Skeletal muscle tissue (tissue), 4 donors: ENCODE measurements around the gene ZBTB8B. TPM values are rescaled to one million over a fixed set of nuclear protein-coding genes. Genes with fewer than 3 reads are reported as not detected.
A peak's percentile ranks its signal among the peaks of the same experiment; 100 is the strongest.
"Not testable (repeated sequence)": the region's sequence is repeated elsewhere in the genome, so short reads cannot be mapped to it uniquely, and the experiment has no call there.

Experiments used
- H3K27ac ChIP-seq: one replicate; pipeline ENCODE4 v1.7.0; 2013; ENCODE audit warnings: mild to moderate bottlenecking, low read depth, low read length, inconsistent platforms
- H3K27me3 ChIP-seq, 3 donors: one replicate each; pipeline ENCODE4 v1.7.0; 2013; ENCODE audit warnings: low read length in 3 of 3; ENCODE audit not compliant: control insufficient read depth in 3 of 3, insufficient read depth in 3 of 3
- H3K36me3 ChIP-seq, 3 donors: one replicate each; pipeline ENCODE4 v1.7.0; 2013; ENCODE audit warnings: low read length in 3 of 3; ENCODE audit not compliant: control insufficient read depth in 3 of 3, insufficient read depth in 3 of 3
- H3K4me1 ChIP-seq, 3 donors: one replicate each; pipeline ENCODE4 v1.7.0; 2013; ENCODE audit warnings: low read length in 3 of 3, mild to moderate bottlenecking in 3 of 3; ENCODE audit not compliant: control insufficient read depth in 3 of 3, insufficient read depth in 3 of 3
- H3K4me3 ChIP-seq, 3 donors: one replicate each; pipeline ENCODE4 v1.7.0; 2013; ENCODE audit warnings: low read length in 3 of 3
- H3K9ac ChIP-seq, 3 donors: one replicate each; pipeline ENCODE4 v1.7.0; 2013; ENCODE audit warnings: low read length in 3 of 3, mild to moderate bottlenecking in 3 of 3, moderate library complexity in 2 of 3, low read depth in 1 of 3
- H3K9me3 ChIP-seq, 3 donors: one replicate each; pipeline ENCODE4 v1.7.0; 2013; ENCODE audit warnings: low read length in 3 of 3; ENCODE audit not compliant: control insufficient read depth in 3 of 3
- total RNA-seq: library from RNA; depleted of rRNA; stranded (reverse); fragments of >200 nt; gene quantifications from one replicate; pipeline ENCODE4 v1.2.3, GENCODE V29; 2014
- donor health status: Osteomylitis.

ZBTB8B gene
- total RNA-seq = under 0.01 TPM

GRCh38 chr1:32464716-32465577 is at the start of gene ZBTB8B:
TSS of gene ZBTB8B (plus strand) at chr1:32465072. CDS start at chr1:32470625, 5,553 bp downstream.
- Histone ChIP-seq H3K36me3 (no peaks in the 10 kb centered on the region), H3K27me3 (peaks cover 26 to 39% (median 32%) of the 10 kb centered on the region in 3 donors), H3K4me1 (peaks cover 15 to 17% (median 16%) of the 10 kb centered on the region in 3 donors), H3K4me3 (peak within 1 kb of the TSS; percentile 68 to 79 (median 76)), H3K9me3 (no peaks in the 10 kb centered on the region), H3K9ac (peak within 1 kb of the TSS; percentile 48 to 68 (median 57)), H3K27ac (no peak within 1 kb of the TSS)

GRCh38 chr1:32421775-32422174 is 43.1 kb upstream of the ZBTB8B start:
- Histone ChIP-seq H3K4me1 (peaks cover 5 to 6% (median 6%) of the 10 kb centered on the region in 3 donors), H3K36me3 (no peaks in the 10 kb centered on the region), H3K4me3 (no peak overlapping the region), H3K9me3 (no peaks in the 10 kb centered on the region), H3K27ac (no peak overlapping the region), H3K27me3 (peaks cover 4 to 15% (median 11%) of the 10 kb centered on the region in 3 donors), H3K9ac (no peak overlapping the region)

GRCh38 chr1:32426489-32427255 is 38.2 kb upstream of the ZBTB8B start:
- no peak overlapping the region for H3K27ac ChIP-seq
- no peaks in the 10 kb centered on the region for H3K36me3 ChIP-seq
- peak overlapping the region; percentile 56 to 67 (median 59) for H3K4me3 ChIP-seq
- H3K9ac ChIP-seq = peak overlapping the region; percentile 33 to 54 (median 50)
- peaks cover 4 to 20% (median 14%) of the 10 kb centered on the region in 3 donors for H3K27me3 ChIP-seq
- peaks cover 8 to 13% (median 12%) of the 10 kb centered on the region in 3 donors for H3K4me1 ChIP-seq
- H3K9me3 ChIP-seq = no peaks in the 10 kb centered on the region

GRCh38 chr1:32427264-32427963 is 37.5 kb upstream of the ZBTB8B start:
- H3K27me3 ChIP-seq = peaks cover 4 to 20% (median 14%) of the 10 kb centered on the region in 3 donors
- peaks cover 8 to 13% (median 12%) of the 10 kb centered on the region in 3 donors for H3K4me1 ChIP-seq
- H3K4me3 ChIP-seq = peak overlapping the region; percentile 56 to 67 (median 59)
- H3K9ac ChIP-seq = peak overlapping the region in 1 of 3 donors; percentile 35
- no peak overlapping the region for H3K27ac ChIP-seq
- no peaks in the 10 kb centered on the region for H3K9me3 ChIP-seq
- no peaks in the 10 kb centered on the region for H3K36me3 ChIP-seq

- Histone ChIP-seq H3K27ac (no peak overlapping the region), H3K4me3 (no peak overlapping the region)
These were observed 33.0 kb upstream of the ZBTB8B start for GRCh38 chr1:32431736-32432400.

GRCh38 chr1:32438136-32438535 is 26.7 kb upstream of the ZBTB8B start:
- no peaks in the 10 kb centered on the region for H3K4me1 ChIP-seq
- H3K9ac ChIP-seq = no peak overlapping the region
- H3K4me3 ChIP-seq = no peak overlapping the region
- H3K27ac ChIP-seq = no peak overlapping the region
- no peaks in the 10 kb centered on the region for H3K36me3 ChIP-seq
- peaks cover 0 to 5% (median 0%) of the 10 kb centered on the region in 3 donors for H3K9me3 ChIP-seq
- H3K27me3 ChIP-seq = peaks cover 2 to 4% (median 2%) of the 10 kb centered on the region in 3 donors

More at GRCh38 chr1:32431736-32432400, 33.0 kb upstream of the ZBTB8B start:
- H3K9ac ChIP-seq = no peak overlapping the region
- H3K27me3 ChIP-seq = peaks cover 0 to 4% (median 3%) of the 10 kb centered on the region in 3 donors
- H3K9me3 ChIP-seq = no peaks in the 10 kb centered on the region
- peaks cover 2 to 6% (median 5%) of the 10 kb centered on the region in 3 donors for H3K4me1 ChIP-seq
- H3K36me3 ChIP-seq = no peaks in the 10 kb centered on the region

GRCh38 chr1:32438777-32439176 is 26.1 kb upstream of the ZBTB8B start:
- not testable (repeated sequence) for H3K27ac ChIP-seq, H3K9ac ChIP-seq, H3K9me3 ChIP-seq, H3K4me3 ChIP-seq, H3K4me1 ChIP-seq, H3K36me3 ChIP-seq, H3K27me3 ChIP-seq

- H3K9ac ChIP-seq, H3K27me3 ChIP-seq, H3K27ac ChIP-seq, H3K9me3 ChIP-seq, H3K4me1 ChIP-seq, H3K36me3 ChIP-seq, H3K4me3 ChIP-seq: not testable (repeated sequence)
These were observed 23.4 kb upstream of the ZBTB8B start for GRCh38 chr1:32441467-32441866.

GRCh38 chr1:32447469-32448185 is 17.2 kb upstream of the ZBTB8B start:
- Histone ChIP-seq H3K27ac (no peak overlapping the region), H3K36me3 (no peaks in the 10 kb centered on the region), H3K4me3 (no peak overlapping the region), H3K9me3 (no peaks in the 10 kb centered on the region), H3K27me3 (no peaks in the 10 kb centered on the region), H3K4me1 (no peaks in the 10 kb centered on the region), H3K9ac (peak overlapping the region in 1 of 3 donors; percentile 45)
